HG03565 (cell line): ENCODE results near the gene DVL1.
"Not testable (repeated sequence)": the region's sequence is repeated elsewhere in the genome, so short reads cannot be mapped to it uniquely, and the experiment has no call there.

Experiments
- ATAC-seq: cut with Tn5 transposase; IDR thresholded peaks from one replicate; pipeline ENCODE4 v1.9.1; 2021; ENCODE audit warnings: mild to moderate bottlenecking, moderate library complexity; ENCODE audit not compliant: unreplicated experiment

The DVL1 gene

DNA sequence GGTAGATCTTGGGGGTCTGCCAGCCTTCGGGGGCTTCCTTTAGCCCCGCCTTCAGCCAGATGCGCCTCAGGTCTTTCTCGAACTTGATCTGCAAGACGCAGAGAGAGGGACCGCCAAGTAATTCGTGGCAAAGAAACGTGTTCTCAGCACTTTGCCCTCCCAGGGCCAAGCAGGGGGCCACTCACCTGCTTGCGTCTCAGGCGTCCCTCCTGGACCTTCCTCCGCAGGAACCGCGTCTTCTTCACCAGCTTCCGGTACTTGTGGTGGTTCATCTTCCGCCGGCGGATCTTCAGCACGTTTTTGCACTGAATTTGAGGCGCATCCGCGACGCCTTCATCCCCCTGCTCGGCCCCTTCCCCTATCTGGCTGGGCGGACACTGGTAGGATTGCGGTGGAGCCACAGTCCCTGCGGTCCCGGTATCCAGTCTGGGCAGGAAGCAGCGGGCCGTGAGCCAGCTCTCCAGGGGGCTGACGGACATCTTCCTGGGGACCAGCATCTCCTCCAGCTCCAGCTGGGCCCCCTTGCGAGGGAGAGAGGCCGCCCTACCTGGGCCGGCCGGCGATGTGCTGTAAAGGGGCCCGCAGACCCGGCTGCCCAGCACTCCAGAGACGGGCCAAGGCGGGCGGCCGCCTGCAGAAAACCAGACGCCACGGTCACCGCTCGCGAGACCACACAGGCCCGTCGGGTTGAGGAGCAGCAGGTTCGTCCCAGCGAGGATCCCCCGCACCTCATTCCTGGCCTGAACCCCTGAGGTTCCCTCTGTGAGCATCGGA, 24.8 kb upstream of the DVL1 start:
- ATAC-seq, result no peak

DNA sequence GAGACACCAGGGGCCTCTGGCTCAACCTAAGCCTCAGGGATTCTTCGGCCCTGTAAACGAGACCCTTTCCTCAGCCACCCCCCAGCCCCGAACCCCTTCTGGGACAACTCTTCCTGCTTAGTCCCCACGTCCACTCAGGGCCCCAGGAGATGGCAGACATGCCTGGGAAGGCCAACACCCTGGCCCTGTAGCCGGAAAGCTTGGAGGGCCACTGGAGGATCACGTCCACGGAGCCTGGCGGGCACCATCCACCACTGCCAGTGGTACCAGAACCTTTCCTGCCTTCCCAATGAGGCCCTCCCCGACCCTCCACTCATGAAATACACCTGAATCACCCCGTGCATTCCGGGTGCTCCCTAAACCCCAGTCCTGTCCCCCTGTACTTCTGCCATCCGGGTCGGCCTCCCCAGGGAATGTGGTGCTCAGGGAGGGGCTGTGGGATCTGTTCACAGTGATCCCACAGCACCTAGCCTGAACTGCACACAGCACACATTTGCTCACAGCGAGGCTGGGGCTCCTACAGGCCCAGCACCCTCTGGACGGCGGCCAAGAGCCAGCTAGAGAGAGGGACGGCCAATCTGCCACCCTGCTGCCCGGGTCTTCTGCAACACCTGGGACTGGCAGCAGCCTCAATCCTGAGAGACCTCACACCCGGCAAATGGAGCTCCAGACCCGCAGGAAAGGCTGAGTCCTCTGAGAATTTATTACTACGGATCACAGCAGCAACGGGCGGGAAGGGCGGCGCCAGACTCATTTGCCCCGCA, 24.0 kb upstream of the DVL1 start:
- ATAC-seq, result no peak

DNA sequence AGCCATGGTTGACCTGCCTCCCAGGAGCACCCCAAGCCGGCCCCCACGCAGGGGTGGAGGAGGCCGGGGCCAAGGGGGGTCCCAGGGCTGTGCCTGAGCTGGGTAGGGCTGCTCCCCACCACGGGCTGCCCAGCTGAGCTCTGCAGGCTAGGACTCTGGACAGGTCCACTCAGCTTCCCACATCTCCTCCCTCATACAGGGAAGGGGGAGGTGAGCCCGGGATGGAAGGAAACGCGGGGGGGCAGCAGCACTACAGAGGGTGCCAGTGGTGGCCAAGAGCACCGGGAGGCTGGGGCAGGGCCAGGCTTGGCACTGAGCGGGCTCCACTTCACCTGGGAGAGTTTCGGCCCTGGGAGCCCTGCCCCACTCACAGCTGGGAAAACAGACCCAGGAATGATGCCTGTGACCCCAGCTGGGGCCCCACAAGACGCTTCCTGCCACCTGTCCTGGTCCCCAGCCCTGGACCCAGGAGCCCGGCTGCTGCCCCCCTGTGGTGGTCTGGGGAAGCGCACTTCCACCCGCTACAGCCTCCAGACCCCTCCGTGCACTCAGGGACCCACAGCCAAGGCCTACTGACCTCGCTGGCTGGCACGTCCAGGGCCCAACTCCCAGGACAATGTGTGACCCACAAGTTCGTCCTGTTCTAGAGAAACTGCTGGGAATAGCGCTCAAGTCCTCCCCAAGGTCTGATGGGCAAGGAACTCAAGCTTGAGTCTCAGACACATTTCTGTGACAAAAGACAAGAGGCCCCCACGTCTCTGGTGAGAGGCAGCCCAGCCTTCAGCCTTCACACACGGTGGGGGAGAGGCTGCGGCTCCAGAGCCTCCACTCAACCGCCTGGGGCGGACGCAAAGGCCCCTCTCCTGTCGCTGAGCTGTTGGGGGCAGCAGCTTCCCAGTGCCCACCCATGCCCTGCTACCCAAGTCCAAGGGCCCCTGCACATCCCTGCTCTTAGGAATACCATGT, 22.8 kb upstream of the DVL1 start:
- ATAC-seq, result no peak

DNA sequence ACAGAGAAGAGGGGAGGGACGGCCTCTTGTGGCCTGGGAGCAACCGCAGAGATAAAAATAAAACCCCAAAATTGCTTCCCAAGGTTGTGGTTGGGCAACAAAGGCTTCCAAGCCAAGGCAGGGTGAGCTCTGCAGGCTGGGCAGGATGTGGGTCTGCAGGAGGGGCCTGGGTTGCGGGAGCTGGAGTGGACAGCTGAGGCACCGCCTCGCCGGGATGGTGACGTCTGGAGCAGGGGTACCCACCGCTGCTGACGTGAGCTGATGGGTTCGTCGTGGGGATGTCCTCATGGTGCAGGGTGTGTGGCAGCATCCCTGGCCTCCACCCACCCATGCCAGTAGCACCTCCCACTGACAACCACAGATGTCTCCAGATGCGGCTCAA, 22.1 kb upstream of the DVL1 start:
- no peak for ATAC-seq

DNA sequence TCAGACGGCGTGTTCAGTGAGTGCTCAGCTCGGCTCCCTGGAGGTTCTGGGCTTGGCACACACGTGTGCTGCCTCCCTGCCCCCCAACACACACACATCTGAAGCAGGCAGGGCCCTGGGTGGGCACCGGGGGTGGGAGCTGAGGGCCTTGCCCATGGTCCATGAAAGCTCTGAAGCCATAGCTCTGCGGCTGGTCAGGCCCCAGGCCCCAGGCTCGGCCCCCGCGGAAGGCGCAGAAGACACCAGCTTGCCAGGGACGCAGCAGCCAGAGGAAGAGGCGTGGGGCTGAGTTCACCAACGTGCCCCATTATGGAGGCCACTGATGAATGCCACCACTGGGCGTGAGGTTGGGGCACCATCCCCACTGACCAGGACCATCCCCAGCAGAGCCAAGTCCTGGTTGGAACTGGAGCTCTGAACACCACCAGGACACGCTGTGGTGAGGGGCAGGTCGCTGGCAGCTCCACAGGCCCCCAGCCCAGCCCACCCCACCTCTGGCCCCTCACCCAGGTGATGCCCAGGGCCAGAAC, 21.6 kb upstream of the DVL1 start:
- no peak for ATAC-seq

DNA sequence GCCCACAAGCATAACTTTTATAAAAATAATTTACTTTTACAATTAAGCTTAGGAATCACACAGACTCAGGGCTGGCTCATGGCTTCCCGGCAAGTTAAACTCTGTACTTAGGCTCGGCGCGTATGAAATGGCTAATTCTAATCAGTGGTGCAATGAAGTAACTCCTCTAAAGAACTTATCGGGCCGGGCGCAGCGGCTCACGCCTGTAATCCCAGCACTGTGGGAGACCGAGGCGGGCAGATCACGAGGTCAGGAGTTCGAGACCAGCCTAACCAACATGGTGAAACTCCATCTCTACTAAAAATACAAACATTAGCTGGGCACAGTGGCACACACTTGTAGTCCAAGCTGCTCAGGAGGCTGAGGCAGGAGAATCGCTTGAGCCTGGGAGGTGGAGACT, 20.9 kb upstream of the DVL1 start:
- not testable (repeated sequence) for ATAC-seq

DNA sequence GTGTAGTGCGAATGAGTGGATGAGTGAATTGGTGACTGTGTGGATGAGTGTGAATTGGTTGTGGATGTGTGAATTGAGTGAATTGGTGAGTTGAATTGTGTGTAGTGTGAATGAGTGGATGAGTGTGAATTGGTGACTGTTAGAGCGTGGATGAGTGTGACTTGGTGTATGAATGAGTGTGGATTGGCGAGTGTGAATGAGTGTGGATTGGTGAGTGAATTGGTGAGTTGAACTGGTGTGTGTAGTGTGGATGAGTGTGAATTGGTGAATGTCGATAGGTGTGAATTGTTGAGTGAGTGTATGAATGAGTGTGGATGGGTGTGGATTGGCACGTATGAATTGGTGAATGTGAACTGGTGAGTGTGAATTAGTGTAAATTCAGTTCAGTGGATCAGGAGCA, 18.1 kb upstream of the DVL1 start:
- no peak for ATAC-seq

DNA sequence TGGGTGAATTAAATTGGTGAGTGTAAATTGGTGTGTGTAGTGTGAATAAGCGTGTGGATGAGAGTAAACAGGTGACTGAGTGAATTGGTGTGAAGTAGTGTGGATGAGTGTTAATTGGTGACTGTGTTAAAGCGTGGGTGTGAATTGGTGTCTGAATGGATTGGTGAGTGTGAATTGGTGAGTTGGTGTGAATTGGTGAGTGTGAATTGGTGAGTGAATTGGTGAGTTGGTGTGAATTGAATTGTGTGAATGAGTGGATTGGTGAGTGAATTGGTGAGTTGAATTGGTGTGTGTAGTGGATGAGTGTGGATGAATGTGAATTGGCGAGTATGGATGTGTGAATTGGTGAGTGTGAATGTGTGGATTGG, 17.5 kb upstream of the DVL1 start:
- no peak for ATAC-seq

DNA sequence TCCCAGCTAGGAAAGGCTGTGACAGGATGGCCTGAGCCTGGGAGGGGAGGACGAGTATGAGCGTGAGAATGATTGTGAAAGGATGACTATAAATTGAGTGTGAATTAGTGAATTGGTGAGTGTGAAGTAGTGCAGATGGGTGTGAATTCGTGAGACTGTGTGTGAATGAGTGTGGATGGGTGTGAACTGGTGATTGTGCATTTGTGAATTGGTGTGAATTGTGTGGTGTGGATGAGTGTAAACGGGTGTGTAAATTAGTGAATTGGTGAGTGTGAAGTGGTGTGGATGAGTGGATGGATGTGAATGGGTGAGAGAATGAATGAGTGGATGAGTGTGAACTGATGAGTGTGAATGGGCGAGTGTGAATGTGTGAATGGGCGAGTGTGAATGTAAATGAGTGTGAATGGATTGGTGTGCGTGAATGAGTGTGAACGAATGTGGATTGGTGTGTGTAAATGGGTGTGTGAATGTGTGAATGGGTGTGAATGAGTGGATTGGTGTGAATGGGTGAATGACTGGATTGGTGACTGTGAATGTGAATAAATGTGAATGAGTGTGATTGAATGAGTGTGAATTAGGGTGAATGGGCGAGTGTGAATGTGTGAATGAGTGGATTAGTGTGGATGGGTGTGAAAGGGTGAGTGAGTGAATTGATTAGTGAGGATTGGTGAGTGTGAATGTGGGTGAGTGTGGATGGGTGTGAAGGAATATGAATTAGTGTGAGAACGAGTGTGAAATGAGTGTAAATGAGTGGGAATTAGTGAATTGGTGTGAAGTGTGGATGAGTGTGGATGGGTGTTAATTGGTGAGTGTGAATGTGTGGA, 16.9 kb upstream of the DVL1 start:
- ATAC-seq, result no peak

DNA sequence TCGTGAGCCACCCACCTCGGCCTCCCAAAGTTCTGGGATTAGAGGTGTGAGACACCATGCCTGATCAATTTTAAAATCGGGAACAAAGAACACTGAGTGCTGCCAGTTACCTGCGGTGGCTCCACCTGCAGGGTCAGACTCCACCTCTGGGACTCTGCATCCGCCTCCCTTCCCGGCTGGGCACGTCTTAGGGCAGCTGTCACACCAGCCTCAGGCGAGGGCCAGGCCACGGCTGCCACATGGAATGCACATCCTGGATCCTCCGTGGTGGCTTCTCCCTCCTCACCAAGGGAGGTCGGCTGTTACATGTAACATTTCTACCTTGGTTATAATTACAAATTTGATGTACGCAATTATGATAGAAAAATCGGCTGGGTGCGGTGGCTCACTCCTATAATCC, 15.0 kb upstream of the DVL1 start:
- no peak for ATAC-seq

DNA sequence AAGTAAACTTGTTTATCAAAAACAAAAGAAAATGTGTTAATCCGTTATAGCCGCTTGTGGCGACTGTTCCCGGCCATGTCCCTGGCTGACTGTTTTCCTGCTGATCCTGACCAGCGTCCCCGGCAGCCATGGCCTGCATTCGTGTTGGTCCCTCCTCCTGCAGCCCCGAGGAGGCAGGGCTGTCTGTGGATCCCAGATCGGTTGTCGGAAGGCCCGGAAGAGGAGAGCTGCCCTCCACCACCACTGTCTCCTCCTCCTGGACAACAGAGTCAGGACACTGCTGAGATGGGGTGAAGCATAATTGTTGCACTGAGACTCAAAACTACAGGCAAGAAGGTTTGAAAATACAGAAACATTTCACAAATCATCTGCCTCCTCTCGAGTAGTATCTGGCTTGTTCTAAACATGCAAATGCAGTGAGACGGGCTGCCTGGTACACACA, 12.8 kb upstream of the DVL1 start:
- ATAC-seq, result no peak

DNA sequence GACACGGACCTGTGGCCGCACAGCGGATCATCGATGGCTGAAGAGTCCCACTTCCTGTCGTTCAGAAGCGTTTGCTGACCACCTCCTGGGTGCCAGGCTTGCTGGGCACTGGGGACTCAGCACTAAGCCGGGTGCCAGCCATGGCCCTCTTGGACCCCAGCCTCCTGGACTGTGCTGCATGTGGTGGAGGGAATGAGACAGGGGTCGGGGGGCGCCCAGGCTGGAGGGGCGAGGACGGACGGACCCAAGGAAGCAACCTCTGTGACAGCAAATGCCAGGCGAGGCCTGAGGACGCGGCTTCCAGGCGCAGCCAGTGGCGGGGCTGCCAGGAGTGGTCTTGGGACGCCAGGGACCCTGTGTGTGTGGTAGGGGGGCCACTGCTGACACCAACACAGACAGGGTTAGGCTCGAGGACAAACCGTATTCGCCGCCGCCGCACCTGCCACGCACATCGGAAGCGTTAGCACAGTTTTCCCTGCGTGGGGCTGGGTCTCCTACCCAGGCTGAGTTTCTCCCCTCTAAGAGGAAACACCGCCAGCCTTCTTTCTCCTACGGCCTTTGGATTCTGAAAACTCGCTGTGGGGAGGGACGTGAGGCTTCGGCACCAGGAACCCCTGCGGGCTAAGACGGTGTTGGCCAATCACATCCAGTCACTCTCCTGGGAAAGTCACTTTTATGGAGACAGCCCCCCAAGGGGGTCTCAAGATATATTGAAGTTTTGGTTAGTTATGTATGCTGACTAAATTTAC, 12.2 kb upstream of the DVL1 start:
- no peak for ATAC-seq

DNA sequence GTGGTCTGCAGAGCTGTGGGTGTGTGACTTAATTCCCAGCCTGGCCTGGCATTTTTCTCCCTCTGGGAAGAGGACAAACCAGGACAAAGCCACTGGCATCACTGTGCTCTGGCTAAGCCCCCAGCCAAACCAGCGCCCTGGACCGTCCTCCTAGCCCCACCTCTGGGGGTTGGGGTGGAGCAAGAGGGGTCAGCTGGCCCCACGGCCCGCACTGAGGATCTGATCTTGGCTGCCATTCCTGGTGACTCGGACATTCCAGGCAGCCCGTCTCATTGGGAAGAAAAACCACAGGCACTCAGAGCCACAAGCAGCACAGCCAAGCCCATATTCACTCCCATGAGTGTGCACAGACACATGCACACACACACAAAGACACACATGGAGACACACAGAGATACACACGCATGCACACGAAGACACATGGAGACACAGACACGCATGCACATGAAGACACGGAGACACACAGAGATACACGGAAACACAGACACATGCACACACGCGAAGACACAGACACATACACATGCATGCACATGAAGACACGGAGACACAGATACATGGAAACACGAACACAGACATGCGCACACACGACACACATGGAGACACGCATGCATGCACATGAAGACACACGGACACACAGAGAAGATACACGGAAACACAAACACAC, 11.4 kb upstream of the DVL1 start:
- no peak for ATAC-seq

DNA sequence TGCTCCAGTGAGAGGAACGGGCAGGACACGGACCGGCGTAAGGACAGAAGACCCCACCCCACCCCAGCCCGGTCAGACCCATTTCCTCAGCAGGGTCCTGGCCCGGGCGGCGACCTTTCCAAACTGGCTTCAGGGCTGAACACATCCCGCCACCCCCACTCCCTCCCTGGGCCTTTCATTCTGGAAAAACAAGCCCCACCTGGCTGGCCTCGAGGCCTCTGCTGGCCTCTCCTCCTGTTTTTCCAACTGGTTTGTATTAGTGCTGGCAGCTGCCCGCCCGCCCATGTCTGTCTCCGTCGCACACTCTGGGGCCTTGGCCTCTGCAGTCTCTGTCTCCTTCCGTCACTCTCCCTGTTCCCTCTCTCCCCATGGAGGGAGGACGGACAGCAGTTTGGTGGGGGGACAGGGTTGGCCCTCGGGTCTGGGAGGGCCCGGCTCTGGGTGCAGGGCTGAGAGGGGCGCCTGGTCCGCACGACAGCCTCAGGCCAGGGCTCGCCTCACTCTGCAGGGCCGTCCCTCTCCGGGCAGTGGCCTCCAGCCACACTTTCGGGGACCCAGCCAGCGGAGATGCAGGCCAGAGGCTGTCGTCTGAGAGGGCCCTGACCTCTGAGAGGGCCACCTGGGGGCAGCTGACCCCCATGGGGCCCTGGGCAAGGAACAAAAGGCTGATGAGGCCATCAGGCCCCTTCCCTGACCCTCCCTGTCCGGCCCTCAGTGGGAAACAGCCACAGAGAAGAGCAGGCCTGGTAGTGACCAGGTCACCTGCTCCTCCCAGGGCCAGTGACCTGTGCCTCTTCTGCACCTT, 10.6 kb upstream of the DVL1 start:
- ATAC-seq, result no peak

DNA sequence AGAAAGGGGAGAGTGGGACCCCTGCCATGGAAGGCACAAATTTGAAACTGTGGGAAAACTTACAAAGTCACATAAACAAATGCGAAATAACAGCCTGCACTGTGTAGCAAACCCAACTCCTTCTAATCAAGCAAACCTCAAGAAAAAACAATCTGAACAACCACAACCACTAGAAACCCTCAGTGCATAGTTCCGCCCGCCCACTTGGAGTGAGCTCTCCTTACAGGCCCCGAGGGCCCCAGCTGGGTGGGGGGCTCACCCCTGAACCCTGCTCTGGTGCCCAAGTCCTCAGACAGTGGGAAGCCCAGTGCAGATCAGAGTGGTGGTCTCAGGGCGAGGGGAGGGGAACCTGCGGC, 10.1 kb upstream of the DVL1 start:
- no peak for ATAC-seq

DNA sequence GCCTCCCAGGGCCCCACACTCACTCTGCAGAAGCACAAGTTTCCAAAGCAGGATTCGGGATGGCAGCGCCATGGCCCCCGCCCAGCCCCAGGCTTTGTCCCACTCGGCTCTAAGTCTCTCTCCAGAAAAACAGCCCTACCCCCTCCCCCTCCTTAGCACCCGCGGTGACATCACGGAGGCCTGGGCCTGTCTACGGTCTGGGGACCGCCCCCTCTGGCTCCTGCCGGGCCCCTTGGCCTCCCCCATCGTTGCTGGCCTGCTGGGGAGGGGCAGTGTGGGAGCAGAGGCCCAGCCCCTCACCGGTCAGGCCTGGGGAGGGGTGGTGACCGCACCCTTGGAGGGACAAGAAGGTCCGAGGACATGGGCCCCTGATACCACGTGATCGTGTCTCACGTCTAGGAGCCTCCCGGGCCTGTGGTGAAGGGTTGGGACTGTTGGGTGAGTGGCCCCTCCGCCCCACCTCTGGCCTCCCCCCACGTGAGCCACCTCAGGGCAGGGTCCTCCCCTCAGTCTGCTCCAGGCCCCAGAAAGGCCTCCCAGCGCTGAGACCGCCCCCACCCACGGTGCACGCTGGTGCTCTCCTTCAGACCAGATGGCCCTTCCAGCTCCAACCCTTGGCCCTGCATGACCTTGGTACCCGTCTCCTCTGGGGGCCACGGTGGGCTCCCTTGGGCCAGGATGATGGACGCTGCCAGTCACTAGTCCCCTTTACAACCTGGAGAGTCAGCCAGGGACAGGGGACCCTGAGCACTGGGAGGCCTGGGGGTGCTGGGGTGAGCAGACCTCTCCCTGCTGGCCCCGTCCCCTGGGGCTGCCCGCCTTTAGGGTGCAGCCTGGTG, 9.4 kb upstream of the DVL1 start, which contains the start of gene MXRA8:
TSS of gene MXRA8 (minus strand) at position 123 of the 839 bp plus-strand sequence. CDS start at position 72, 51 bp downstream.
- ATAC-seq, result no peak

DNA sequence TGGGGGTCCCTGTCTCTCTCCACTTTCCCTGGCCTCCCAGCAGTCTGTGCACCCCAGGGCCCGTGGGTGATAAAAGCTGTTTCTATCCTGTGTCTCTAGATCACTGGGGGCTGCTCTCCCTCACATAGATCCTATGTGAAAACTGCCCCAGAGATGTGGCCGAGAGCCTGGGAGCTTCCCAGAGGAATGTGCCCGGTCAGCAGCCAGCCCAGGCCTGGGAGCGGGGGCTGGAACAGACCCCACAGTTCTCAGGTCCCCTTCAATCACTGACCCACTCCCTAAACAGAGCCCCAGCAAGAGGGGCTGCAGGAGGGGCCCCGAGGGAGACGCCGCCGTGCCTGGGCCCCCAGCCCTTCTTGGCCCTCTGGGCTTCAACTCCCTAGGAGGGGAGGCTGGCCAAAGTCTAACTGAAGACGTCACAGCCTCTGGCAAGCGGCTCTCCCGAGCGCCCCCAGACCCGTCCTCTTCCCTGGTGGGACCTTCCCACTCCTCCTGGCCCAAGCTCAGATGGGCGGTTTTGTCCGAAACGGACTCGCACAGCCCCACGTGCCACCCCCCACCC, 8.7 kb upstream of the DVL1 start:
- ATAC-seq, result no peak
